Measurements from ENCODE around the gene MDFI. TPM values are rescaled to one million over a fixed set of nuclear protein-coding genes. Genes with fewer than 3 reads are reported as not detected.

The MDFI gene
- total RNA-seq, 1 experiment from 2014 or later: not detected

- intact Hi-C loops (cut with micrococcal nuclease; ENCODE audit: unreplicated experiment): no loop called here
- Mint-ChIP-seq H3K4me1 (ENCODE audit: low read depth, unreplicated experiment) (peaks cover 25% of the 10 kb centered on the region), H3K27ac (ENCODE audit: unreplicated experiment) (peak overlapping the region; percentile 37), H3K4me3 (ENCODE audit: unreplicated experiment) (no peak overlapping the region), H3K27me3 (ENCODE audit: insufficient read depth, unreplicated experiment) (no peaks in the 10 kb centered on the region), H3K36me3 (ENCODE audit: insufficient read depth, unreplicated experiment) (no peaks in the 10 kb centered on the region), H3K9me3 (ENCODE audit: unreplicated experiment) (peaks cover 10% of the 10 kb centered on the region)
- H3K9me3 ChIP-seq: peaks cover 13% of the 10 kb centered on the region
- no TSS peak for BruUV-seq (replicated peaks)
- no peaks in the 10 kb centered on the region for H3K36me3 ChIP-seq (ENCODE audit: control insufficient read depth, insufficient read depth, low read length)
- ChIA-PET POLR2A (no interaction called here), CTCF (interaction anchor here (1.0 kb wide), 1 partner anchor 19 kb away, joined by 6 read pairs; no protein-coding TSS in a partner anchor)
- TF ChIP-seq CTCF (IDR thresholded peaks at IDR 0.05; ENCODE audit: insufficient read depth in 1 of 2, low read depth in 1 of 2, low read length in 1 of 2, severe bottlenecking in 1 of 2, unreplicated experiment in 1 of 2): no peak
- peaks cover 17% of the 10 kb centered on the region for H3K4me1 ChIP-seq
- H3K27me3 ChIP-seq (replicated peaks; ENCODE audit: control insufficient read depth, insufficient read depth, low read length): no peaks in the 10 kb centered on the region
- no peak for DNase-seq
- no peak overlapping the region for H3K4me3 ChIP-seq (ENCODE audit: low read depth, low read length)
These were observed 16.5 kb upstream of the MDFI start for GRCh38 chr6:41621802-41622201.

GRCh38 chr6:41622206-41622988, 15.9 kb upstream of the MDFI start:
- no peak overlapping the region for H3K4me3 Mint-ChIP-seq (ENCODE audit: unreplicated experiment)

GRCh38 chr6:41623330-41623729, 14.9 kb upstream of the MDFI start:
- H3K27me3 Mint-ChIP-seq (ENCODE audit: insufficient read depth, unreplicated experiment): no peaks in the 10 kb centered on the region
- POLR2A ChIA-PET: no interaction called here

More at GRCh38 chr6:41622206-41622988, 15.9 kb upstream of the MDFI start:
- ChIA-PET CTCF (interaction anchor here (0.6 to 1.0 kb wide), 2 partner anchors 20 to 78 kb away, joined by 4 to 6 read pairs; no protein-coding TSS in a partner anchor), POLR2A (interaction anchor here (0.6 kb wide), 1 partner anchor 241 kb away, joined by 3 read pairs; no protein-coding TSS in a partner anchor)
- peaks cover 10% of the 10 kb centered on the region for H3K9me3 Mint-ChIP-seq (ENCODE audit: unreplicated experiment)
- peak; percentile 65 to 77 for DNase-seq
- no peaks in the 10 kb centered on the region for H3K36me3 Mint-ChIP-seq (ENCODE audit: insufficient read depth, unreplicated experiment)
- H3K27me3 Mint-ChIP-seq (ENCODE audit: insufficient read depth, unreplicated experiment): no peaks in the 10 kb centered on the region
- Histone ChIP-seq H3K27me3 (replicated peaks; ENCODE audit: control insufficient read depth, insufficient read depth, low read length) (no peaks in the 10 kb centered on the region), H3K4me3 (ENCODE audit: low read depth, low read length) (no peak overlapping the region), H3K4me1 (peaks cover 17% of the 10 kb centered on the region), H3K36me3 (ENCODE audit: control insufficient read depth, insufficient read depth, low read length) (no peaks in the 10 kb centered on the region), H3K9me3 (peaks cover 13% of the 10 kb centered on the region)
- H3K4me1 Mint-ChIP-seq (ENCODE audit: low read depth, unreplicated experiment): peaks cover 25% of the 10 kb centered on the region
- no peak for TF ChIP-seq CTCF (IDR thresholded peaks at IDR 0.05; ENCODE audit: insufficient read depth in 1 of 2, low read depth in 1 of 2, low read length in 1 of 2, severe bottlenecking in 1 of 2, unreplicated experiment in 1 of 2)
- peak overlapping the region; percentile 37 for H3K27ac Mint-ChIP-seq (ENCODE audit: unreplicated experiment)
- no TSS peak for BruUV-seq (replicated peaks)
- intact Hi-C loops (cut with micrococcal nuclease; ENCODE audit: unreplicated experiment): no loop called here

More at GRCh38 chr6:41623330-41623729, 14.9 kb upstream of the MDFI start:
- H3K27ac Mint-ChIP-seq (ENCODE audit: unreplicated experiment): peak overlapping the region; percentile 3
- no peak for TF ChIP-seq CTCF (IDR thresholded peaks at IDR 0.05; ENCODE audit: insufficient read depth in 1 of 2, low read depth in 1 of 2, low read length in 1 of 2, severe bottlenecking in 1 of 2, unreplicated experiment in 1 of 2)
- no peaks in the 10 kb centered on the region for H3K36me3 Mint-ChIP-seq (ENCODE audit: insufficient read depth, unreplicated experiment)
- peaks cover 10% of the 10 kb centered on the region for H3K9me3 Mint-ChIP-seq (ENCODE audit: unreplicated experiment)
- H3K4me3 Mint-ChIP-seq (ENCODE audit: unreplicated experiment): no peak overlapping the region
- H3K4me1 Mint-ChIP-seq (ENCODE audit: low read depth, unreplicated experiment): peaks cover 24% of the 10 kb centered on the region
- H3K27me3 ChIP-seq (replicated peaks; ENCODE audit: control insufficient read depth, insufficient read depth, low read length): no peaks in the 10 kb centered on the region
- H3K4me1 ChIP-seq: peaks cover 17% of the 10 kb centered on the region
- H3K4me3 ChIP-seq (ENCODE audit: low read depth, low read length): no peak overlapping the region
- intact Hi-C loops (cut with micrococcal nuclease; ENCODE audit: unreplicated experiment): no loop called here
- CTCF ChIA-PET: no interaction called here
- no TSS peak for BruUV-seq (replicated peaks)
- peaks cover 13% of the 10 kb centered on the region for H3K9me3 ChIP-seq
- no peaks in the 10 kb centered on the region for H3K36me3 ChIP-seq (ENCODE audit: control insufficient read depth, insufficient read depth, low read length)
- DNase-seq: no peak
